Measurements from ENCODE around the gene KPNB1. TPM values are rescaled to one million over a fixed set of nuclear protein-coding genes. Genes with fewer than 3 reads are reported as not detected.

Gene KPNB1
- total and polyA plus RNA-seq, 12 donors = 41.5 to 352 (median 214) TPM

DNA sequence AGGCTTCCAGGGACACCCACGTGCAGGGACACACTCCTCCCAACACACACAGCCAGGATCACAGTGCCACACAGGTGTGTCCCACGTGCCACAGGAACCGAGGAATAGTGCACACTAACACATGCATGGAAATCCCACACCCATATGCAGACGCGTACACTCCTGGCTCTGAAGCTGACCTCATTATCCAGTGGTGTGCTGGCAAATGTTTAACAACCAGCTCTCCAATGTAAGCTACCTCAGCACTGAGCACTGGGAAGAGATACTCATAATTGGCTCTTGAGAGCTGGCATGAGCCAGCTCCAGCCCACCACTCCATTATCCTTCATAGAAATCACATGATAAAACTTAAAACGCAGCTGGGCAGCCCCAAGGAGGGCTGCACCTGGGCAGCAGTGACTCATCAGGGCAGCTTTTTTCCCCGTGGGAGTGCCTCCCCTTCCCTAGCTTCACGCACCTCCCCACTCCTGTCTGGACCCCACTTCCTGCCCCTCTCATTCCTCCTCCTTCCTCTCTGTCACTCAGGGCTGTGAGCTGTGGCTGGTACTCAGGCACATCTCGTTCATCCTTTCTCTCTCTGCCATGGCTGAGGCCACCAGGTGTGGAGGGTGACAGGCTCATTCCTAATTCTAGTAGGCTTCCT lies 68.4 kb downstream of the KPNB1 start:
- no peaks in the 10 kb centered on the region for H3K9me3 ChIP-seq (replicated peaks in 1 of 3)
- no peak overlapping the region for H3K27ac ChIP-seq
- no peak overlapping the region for H3K4me3 ChIP-seq
- TF ChIP-seq, protein P1, sequence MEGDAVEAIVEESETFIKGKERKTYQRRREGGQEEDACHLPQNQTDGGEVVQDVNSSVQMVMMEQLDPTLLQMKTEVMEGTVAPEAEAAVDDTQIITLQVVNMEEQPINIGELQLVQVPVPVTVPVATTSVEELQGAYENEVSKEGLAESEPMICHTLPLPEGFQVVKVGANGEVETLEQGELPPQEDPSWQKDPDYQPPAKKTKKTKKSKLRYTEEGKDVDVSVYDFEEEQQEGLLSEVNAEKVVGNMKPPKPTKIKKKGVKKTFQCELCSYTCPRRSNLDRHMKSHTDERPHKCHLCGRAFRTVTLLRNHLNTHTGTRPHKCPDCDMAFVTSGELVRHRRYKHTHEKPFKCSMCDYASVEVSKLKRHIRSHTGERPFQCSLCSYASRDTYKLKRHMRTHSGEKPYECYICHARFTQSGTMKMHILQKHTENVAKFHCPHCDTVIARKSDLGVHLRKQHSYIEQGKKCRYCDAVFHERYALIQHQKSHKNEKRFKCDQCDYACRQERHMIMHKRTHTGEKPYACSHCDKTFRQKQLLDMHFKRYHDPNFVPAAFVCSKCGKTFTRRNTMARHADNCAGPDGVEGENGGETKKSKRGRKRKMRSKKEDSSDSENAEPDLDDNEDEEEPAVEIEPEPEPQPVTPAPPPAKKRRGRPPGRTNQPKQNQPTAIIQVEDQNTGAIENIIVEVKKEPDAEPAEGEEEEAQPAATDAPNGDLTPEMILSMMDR (IDR thresholded peaks at IDR 0.05) = no peak
- no peak for TF ChIP-seq POLR2A (IDR thresholded peaks at IDR 0.05)
- intact Hi-C loops (cut with DNase I) = no loop called here
- peaks cover 0 to 3% of the 10 kb centered on the region in 2 donors for H3K4me1 ChIP-seq (replicated peaks in 1 of 2)
- no peak for DNase-seq
- H3K27me3 ChIP-seq = peaks cover 26% of the 10 kb centered on the region
- 33 to 47% (median 40%) methylated on average over 9 of the region's 9 CpGs for WGBS, 4 donors
- H3K36me3 ChIP-seq (replicated peaks in 1 of 2) = no peaks in the 10 kb centered on the region

DNA sequence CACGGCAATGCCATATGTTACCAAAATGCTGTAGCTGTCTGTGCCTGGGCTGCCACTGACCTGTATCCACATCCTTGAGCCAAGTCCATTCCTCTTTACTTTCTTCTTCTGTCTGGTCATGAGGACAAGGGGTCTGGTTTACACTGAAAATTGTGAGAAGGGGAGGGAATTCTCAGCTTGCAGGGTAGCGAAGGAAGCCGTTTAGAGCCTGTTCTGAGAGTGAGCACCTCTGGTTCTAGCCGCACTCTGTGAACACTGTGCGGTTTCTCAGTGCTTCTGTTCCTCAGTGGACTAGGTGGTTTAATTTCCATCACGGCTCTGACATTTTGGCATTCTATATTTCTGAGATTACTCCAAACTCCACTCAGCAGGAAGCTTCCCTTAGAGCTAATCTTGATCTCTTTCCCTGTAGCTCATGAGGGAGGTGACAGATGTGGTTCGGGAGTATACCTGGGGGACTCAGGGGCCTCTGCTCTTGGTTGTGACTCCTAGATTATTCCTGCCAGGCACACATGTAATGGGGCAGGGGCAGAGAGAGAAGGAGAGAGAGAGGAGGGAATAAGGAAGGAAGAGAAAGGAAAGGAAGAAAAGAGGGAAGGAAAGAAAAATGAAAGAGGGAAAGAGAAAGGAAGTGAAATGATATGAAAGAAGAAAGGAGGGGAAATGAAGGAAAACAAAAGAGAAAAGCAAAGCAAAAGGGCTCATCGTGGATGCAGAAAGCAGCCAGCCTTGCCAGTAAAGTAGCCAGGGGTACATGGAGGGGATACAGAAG lies 69.1 kb downstream of the KPNB1 start:
- intact Hi-C loops (cut with DNase I) = no loop called here
- TF ChIP-seq, protein P1 (IDR thresholded peaks at IDR 0.05) = no peak
- TF ChIP-seq POLR2A (IDR thresholded peaks at IDR 0.05) = no peak
- H3K9me3 ChIP-seq (replicated peaks in 1 of 3) = no peaks in the 10 kb centered on the region
- peaks cover 0 to 3% of the 10 kb centered on the region in 2 donors for H3K4me1 ChIP-seq (replicated peaks in 1 of 2)
- DNase-seq = no peak
- H3K27me3 ChIP-seq = peaks cover 30% of the 10 kb centered on the region
- no peak overlapping the region for H3K4me3 ChIP-seq
- no peak overlapping the region for H3K27ac ChIP-seq
- WGBS, 4 donors = 54 to 66% (median 58%) methylated on average over 8 of the region's 8 CpGs
- no peaks in the 10 kb centered on the region for H3K36me3 ChIP-seq (replicated peaks in 1 of 2)

DNA sequence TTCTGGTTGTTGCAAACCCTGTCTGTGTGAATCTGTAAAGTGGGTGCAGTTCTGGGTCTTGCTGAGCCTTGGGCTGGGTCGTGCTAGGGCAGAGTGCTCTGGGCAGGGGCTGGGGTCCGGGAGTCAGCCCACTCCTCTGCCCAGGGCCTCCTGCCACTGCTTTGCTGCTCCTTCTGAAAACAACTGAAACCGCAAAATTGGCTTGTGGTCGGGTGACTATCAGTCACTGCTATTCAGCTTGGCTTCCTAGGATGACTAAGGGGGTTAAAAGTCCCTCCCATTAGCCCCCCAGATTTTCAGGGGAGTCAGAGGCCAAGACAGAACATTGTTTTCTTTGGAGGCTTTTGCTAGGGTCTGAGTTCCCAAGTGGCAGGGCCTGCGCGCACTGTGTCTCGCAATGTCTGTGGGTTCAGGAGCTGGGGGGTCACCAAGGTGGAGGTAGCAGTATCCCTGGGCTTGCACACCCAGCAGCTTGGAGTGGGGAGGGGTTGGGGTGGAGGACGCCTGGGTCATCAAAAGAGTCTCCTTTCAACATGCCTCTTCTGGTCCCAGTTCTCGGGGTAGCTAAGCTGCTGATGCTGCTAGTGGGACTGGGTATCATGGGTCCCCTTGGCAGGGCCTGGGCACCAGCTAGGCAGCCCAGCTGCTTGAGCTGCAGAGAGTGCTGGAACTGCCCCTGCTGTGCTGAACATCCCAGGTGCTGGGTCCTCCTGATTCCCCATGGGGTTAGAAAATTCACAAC lies 69.9 kb downstream of the KPNB1 start:
- DNase-seq = no peak
- Histone ChIP-seq H3K27me3 (peaks cover 35% of the 10 kb centered on the region), H3K4me1 (replicated peaks in 1 of 2) (peaks cover 0 to 3% of the 10 kb centered on the region in 2 donors), H3K27ac (no peak overlapping the region), H3K36me3 (replicated peaks in 1 of 2) (no peaks in the 10 kb centered on the region), H3K9me3 (replicated peaks in 1 of 3) (no peaks in the 10 kb centered on the region), H3K4me3 (no peak overlapping the region)
- intact Hi-C loops (cut with DNase I) = no loop called here
- 63 to 78% (median 69%) methylated on average over 7 to 9 of the region's 9 CpGs for WGBS, 4 donors
- TF ChIP-seq POLR2A (IDR thresholded peaks at IDR 0.05) = no peak
- TF ChIP-seq, protein P1 (IDR thresholded peaks at IDR 0.05) = no peak

DNA sequence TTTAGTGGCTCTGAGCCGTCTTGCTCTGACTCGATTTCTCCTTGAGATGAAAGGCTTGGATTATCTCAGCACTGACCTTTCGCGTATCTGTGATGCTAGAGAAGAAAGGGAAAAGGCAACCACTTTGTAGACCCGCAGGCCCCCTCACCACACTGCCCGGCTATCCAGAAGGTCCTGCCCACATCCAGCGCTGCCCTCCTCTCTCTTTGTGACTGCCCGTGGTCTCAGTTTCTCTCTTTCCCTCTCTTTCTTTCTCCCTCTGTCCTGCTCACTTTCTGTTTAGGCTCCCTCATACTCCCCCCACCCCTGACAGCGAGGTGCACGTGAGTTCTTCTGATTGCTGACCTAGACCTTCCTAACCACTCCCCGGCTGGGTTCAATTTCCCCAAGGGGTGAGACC lies 70.5 kb downstream of the KPNB1 start:
- Histone ChIP-seq H3K9me3 (replicated peaks in 1 of 3) (no peaks in the 10 kb centered on the region), H3K4me3 (no peak overlapping the region), H3K27ac (no peak overlapping the region), H3K36me3 (replicated peaks in 1 of 2) (no peaks in the 10 kb centered on the region), H3K4me1 (replicated peaks in 1 of 2) (peaks cover 0 to 3% of the 10 kb centered on the region in 2 donors), H3K27me3 (peaks cover 41% of the 10 kb centered on the region)
- no peak for TF ChIP-seq POLR2A (IDR thresholded peaks at IDR 0.05)
- TF ChIP-seq, protein P1 (IDR thresholded peaks at IDR 0.05) = no peak
- WGBS, 4 donors = 39 to 63% (median 58%) methylated on average over 11 of the region's 11 CpGs
- intact Hi-C loops (cut with DNase I) = no loop called here
- DNase-seq = no peak
